Measurements from ENCODE around the gene MCF2L. TPM values are rescaled to one million over a fixed set of nuclear protein-coding genes. Genes with fewer than 3 reads are reported as not detected.
"Not testable (repeated sequence)": the region's sequence is repeated elsewhere in the genome, so short reads cannot be mapped to it uniquely, and the experiment has no call there.

The MCF2L gene
- total and polyA plus RNA-seq, 10 of the 15 experiments (the other 5 are each of a cell fraction or from before 2014, with no cell fraction given) = 0.06 to 1.1 (median 0.21) TPM; not detected in 2

- Histone ChIP-seq H3K79me2 (ENCODE audit: control insufficient read depth, insufficient read depth, low read length) (no peaks in the 10 kb centered on the region), H3K9me3 (replicated peaks; ENCODE audit: control insufficient read depth, insufficient read depth, low read length) (peaks cover 2% of the 10 kb centered on the region; the same call in 1 of the 3 replicates), H3K27me3 (replicated peaks in 1 of 2; ENCODE audit: control insufficient read depth in 2 of 2, insufficient read depth in 2 of 2, low read length in 1 of 2) (no peaks in the 10 kb centered on the region; a peak in 1 of 4 replicates), H3K4me2 (ENCODE audit: control insufficient read depth, insufficient read depth) (no peak overlapping the region), H3K36me3 (ENCODE audit: control insufficient read depth in 2 of 2, insufficient read depth in 2 of 2, low read length in 1 of 2) (no peaks in the 10 kb centered on the region), H3K9ac (ENCODE audit: control insufficient read depth, insufficient read depth, low read length) (no peak overlapping the region), H3K4me3 (no peak overlapping the region), H2AFZ (ENCODE audit: control insufficient read depth, low read depth, low read length) (no peak overlapping the region), H4K20me1 (ENCODE audit: control insufficient read depth, insufficient read depth) (no peaks in the 10 kb centered on the region), H3K4me1 (ENCODE audit: control insufficient read depth, insufficient read depth, low read length) (no peaks in the 10 kb centered on the region), H3K27ac (ENCODE audit: control insufficient read depth, insufficient read depth) (no peak overlapping the region)
- DNase-seq (ENCODE audit: low read depth, low spot score) (no peak), ATAC-seq (no peak), FAIRE-seq (no peak)
- RAD21 ChIA-PET (ENCODE audit: unreplicated experiment) = no interaction called here
- BruUV-seq (replicated peaks) = no TSS peak
- in situ Hi-C loops (cut with MboI) (no loop called here), intact Hi-C loops (cut with micrococcal nuclease; ENCODE audit: unreplicated experiment) (no loop called here)
- SMC1A ChIA-PET (ENCODE audit: uncharacterized antibody, unreplicated experiment) = no interaction called here
- WGBS (ENCODE audit: insufficient coverage, insufficient replicate concordance, low lambda C conversion rate, missing lambda C conversion rate) = 0% methylated on average over 1 of the region's 1 CpG
- POLR2A ChIA-PET = no interaction called here
- TF ChIP-seq ASH2L (IDR thresholded peaks at IDR 0.05; ENCODE audit: borderline replicate concordance, low read depth) = no peak
- no peak for TF ChIP-seq ZZZ3 (IDR thresholded peaks at IDR 0.05; ENCODE audit: control insufficient read depth, insufficient read length, low read depth)
- TF ChIP-seq ZNF207 (IDR thresholded peaks at IDR 0.05; ENCODE audit: borderline replicate concordance) = no peak
- no peak for TF ChIP-seq YY1 (IDR thresholded peaks at IDR 0.05; ENCODE audit: low read depth, low read length)
- TF ChIP-seq SIX5 (IDR thresholded peaks at IDR 0.05; ENCODE audit: low read depth, low read length, severe bottlenecking) = no peak
- TF ChIP-seq, protein P1, sequence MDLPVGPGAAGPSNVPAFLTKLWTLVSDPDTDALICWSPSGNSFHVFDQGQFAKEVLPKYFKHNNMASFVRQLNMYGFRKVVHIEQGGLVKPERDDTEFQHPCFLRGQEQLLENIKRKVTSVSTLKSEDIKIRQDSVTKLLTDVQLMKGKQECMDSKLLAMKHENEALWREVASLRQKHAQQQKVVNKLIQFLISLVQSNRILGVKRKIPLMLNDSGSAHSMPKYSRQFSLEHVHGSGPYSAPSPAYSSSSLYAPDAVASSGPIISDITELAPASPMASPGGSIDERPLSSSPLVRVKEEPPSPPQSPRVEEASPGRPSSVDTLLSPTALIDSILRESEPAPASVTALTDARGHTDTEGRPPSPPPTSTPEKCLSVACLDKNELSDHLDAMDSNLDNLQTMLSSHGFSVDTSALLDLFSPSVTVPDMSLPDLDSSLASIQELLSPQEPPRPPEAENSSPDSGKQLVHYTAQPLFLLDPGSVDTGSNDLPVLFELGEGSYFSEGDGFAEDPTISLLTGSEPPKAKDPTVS (IDR thresholded peaks at IDR 0.05; ENCODE audit: low read depth, low read length) = no peak
- TF ChIP-seq LARP7 (IDR thresholded peaks at IDR 0.05) = no peak
- CTCF ChIA-PET = no interaction called here
Observed at GRCh38 chr13:113057084-113057483, 88.1 kb downstream of the MCF2L start.

- H3K36me3 ChIP-seq (ENCODE audit: control insufficient read depth in 2 of 2, insufficient read depth in 2 of 2, low read length in 1 of 2); ATAC-seq; BruUV-seq (replicated peaks); H3K27me3 ChIP-seq (replicated peaks in 1 of 2; ENCODE audit: control insufficient read depth in 2 of 2, insufficient read depth in 2 of 2, low read length in 1 of 2); POLR2A ChIA-PET; H3K79me2 ChIP-seq (ENCODE audit: control insufficient read depth, insufficient read depth, low read length); H3K4me2 ChIP-seq (ENCODE audit: control insufficient read depth, insufficient read depth); RAD21 ChIA-PET (ENCODE audit: unreplicated experiment); H2AFZ ChIP-seq (ENCODE audit: control insufficient read depth, low read depth, low read length); CTCF ChIA-PET; H3K4me1 ChIP-seq (ENCODE audit: control insufficient read depth, insufficient read depth, low read length); DNase-seq (ENCODE audit: low read depth, low spot score); H3K9ac ChIP-seq (ENCODE audit: control insufficient read depth, insufficient read depth, low read length); in situ Hi-C loops (cut with MboI); H4K20me1 ChIP-seq (ENCODE audit: control insufficient read depth, insufficient read depth); H3K4me3 ChIP-seq; intact Hi-C loops (cut with micrococcal nuclease; ENCODE audit: unreplicated experiment); SMC1A ChIA-PET (ENCODE audit: uncharacterized antibody, unreplicated experiment); H3K9me3 ChIP-seq (replicated peaks; ENCODE audit: control insufficient read depth, insufficient read depth, low read length); FAIRE-seq; H3K27ac ChIP-seq (ENCODE audit: control insufficient read depth, insufficient read depth): not testable (repeated sequence)
- 52% methylated on average over 3 of the region's 3 CpGs for WGBS (ENCODE audit: insufficient coverage, insufficient replicate concordance, low lambda C conversion rate, missing lambda C conversion rate)
Observed at GRCh38 chr13:113057559-113057958, 88.5 kb downstream of the MCF2L start.
